HG03469 (cell line): ENCODE results near the gene SLC25A23.

ENCODE experiments used
- ATAC-seq: cut with Tn5 transposase; IDR thresholded peaks from one replicate; pipeline ENCODE4 v1.9.1; 2021; ENCODE audit warnings: mild to moderate bottlenecking, moderate library complexity, moderate number of reproducible peaks; ENCODE audit not compliant: unreplicated experiment

Gene SLC25A23

GRCh38 chr19:6481541-6482342 is 22.1 kb upstream of the SLC25A23 start, which contains the start of gene DENND1C:
Gene DENND1C, minus strand, starts transcription at chr19:6481787. Its CDS starts 92 bp downstream, at chr19:6481695.
- no peak for ATAC-seq

GRCh38 chr19:6480848-6481415 is 21.3 kb upstream of the SLC25A23 start:
- ATAC-seq: no peak

- ATAC-seq: no peak
These were observed 20.3 kb upstream of the SLC25A23 start for GRCh38 chr19:6479836-6480398.

GRCh38 chr19:6478815-6479214 is 19.2 kb upstream of the SLC25A23 start:
- ATAC-seq: no peak

- no peak for ATAC-seq
These were observed 17.4 kb upstream of the SLC25A23 start for GRCh38 chr19:6476896-6477431.

GRCh38 chr19:6476155-6476895 is 16.7 kb upstream of the SLC25A23 start:
- ATAC-seq: no peak

- no peak for ATAC-seq
These were observed 15.9 kb upstream of the SLC25A23 start for GRCh38 chr19:6475321-6476108.

- no peak for ATAC-seq
These were observed 14.1 kb upstream of the SLC25A23 start for GRCh38 chr19:6473647-6474046.

GRCh38 chr19:6472713-6473112 is 13.1 kb upstream of the SLC25A23 start:
- ATAC-seq: no peak

GRCh38 chr19:6471076-6471475 is 11.5 kb upstream of the SLC25A23 start:
- ATAC-seq: no peak

- ATAC-seq: no peak
These were observed 10.6 kb upstream of the SLC25A23 start for GRCh38 chr19:6470173-6470572.

GRCh38 chr19:6467384-6467783 is 7.8 kb upstream of the SLC25A23 start:
- no peak for ATAC-seq

- ATAC-seq: no peak
These were observed 7.1 kb upstream of the SLC25A23 start for GRCh38 chr19:6466526-6467248.

- ATAC-seq: no peak
These were observed 6.1 kb upstream of the SLC25A23 start for GRCh38 chr19:6465663-6466062.

GRCh38 chr19:6465006-6465405 is 5.4 kb upstream of the SLC25A23 start:
- ATAC-seq: no peak

GRCh38 chr19:6464070-6464873 is 4.7 kb upstream of the SLC25A23 start, which contains the start of gene CRB3:
Gene CRB3, plus strand, starts transcription at chr19:6464271. Its CDS starts 431 bp downstream, at chr19:6464702.
- no peak for ATAC-seq

- ATAC-seq: peak; percentile 46
These were observed 700 bp upstream of the SLC25A23 start for GRCh38 chr19:6460099-6460884.

- no peak for ATAC-seq
These were observed 814 bp downstream of the SLC25A23 start for GRCh38 chr19:6458695-6459261.
